Lower leg skin (tissue), 3 donors: Measurements from ENCODE around the gene LYRM4.

Experiments
- CTCF ChIP-seq, 3 donors: fragments of 450-650 bp; IDR thresholded peaks; one replicate each; pipeline ENCODE4 v1.5.1; 2016; ENCODE audit warnings: antibody characterized with exemption in 3 of 3, mild to moderate bottlenecking in 3 of 3, moderate library complexity in 2 of 3
- POLR2A ChIP-seq, 2 donors: fragments of 450-650 bp; IDR thresholded peaks; one replicate each; pipeline ENCODE4 v1.6.1; 2016 to 2017; ENCODE audit warnings: antibody characterized with exemption in 2 of 2, mild to moderate bottlenecking in 1 of 2, moderate library complexity in 1 of 2

DNA sequence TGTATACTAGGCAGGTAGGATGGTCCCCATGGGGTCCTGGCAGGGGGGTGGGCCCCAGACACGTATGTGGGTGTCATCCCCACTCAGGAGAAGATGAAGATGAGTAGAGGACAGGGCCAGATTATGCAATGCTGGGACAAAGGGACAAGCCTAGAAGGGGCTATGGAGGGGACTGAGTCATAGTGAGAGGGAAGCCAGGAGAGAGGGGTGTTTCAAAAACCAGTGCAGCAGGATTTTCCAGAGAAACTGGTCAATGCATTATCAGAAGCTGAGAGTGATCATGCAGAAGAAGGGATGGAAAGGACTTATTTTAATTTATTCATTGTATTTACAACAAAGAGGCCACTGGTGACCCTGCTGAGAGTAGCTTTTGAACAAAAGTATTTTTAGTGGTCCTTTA is 101.6 kb downstream of the LYRM4 start:
- TF ChIP-seq CTCF (IDR thresholded peaks at IDR 0.05) (no peak), POLR2A (IDR thresholded peaks at IDR 0.05) (no peak)
